ENCODE results near the gene AKNA.

GRCh38 chr9:114384341-114384740 lies 3.4 kb downstream of the AKNA start:
- TF ChIP-seq EZH2 (IDR thresholded peaks at IDR 0.05; ENCODE audit: low read depth, low read length, severe bottlenecking): no peak
- TF ChIP-seq GTF2F1 (IDR thresholded peaks at IDR 0.05; ENCODE audit: borderline replicate concordance, low read depth, low read length): no peak
- no peak for TF ChIP-seq SIX5 (IDR thresholded peaks at IDR 0.05; ENCODE audit: low read depth, low read length)
- TF ChIP-seq SIRT6 (IDR thresholded peaks at IDR 0.05; ENCODE audit: low read length): no peak
